Astrocyte (in vitro differentiated cells and primary cell): Measurements from ENCODE around the gene ANKRD11.

Experiments used
- EZH2 ChIP-seq: IDR thresholded peaks from 2 replicates; pipeline ENCODE4 v1.6.1; 2012; ENCODE audit warnings: mild to moderate bottlenecking, low read length, inconsistent platforms; ENCODE audit not compliant: insufficient read depth
- TF ChIP-seq, protein P1 (sequence below): IDR thresholded peaks from 2 replicates; pipeline ENCODE4 v1.5.1; 2011; ENCODE audit warnings: low read depth, mild to moderate bottlenecking, inconsistent platforms, low read length, moderate library complexity; ENCODE audit not compliant: insufficient read depth

DNA sequence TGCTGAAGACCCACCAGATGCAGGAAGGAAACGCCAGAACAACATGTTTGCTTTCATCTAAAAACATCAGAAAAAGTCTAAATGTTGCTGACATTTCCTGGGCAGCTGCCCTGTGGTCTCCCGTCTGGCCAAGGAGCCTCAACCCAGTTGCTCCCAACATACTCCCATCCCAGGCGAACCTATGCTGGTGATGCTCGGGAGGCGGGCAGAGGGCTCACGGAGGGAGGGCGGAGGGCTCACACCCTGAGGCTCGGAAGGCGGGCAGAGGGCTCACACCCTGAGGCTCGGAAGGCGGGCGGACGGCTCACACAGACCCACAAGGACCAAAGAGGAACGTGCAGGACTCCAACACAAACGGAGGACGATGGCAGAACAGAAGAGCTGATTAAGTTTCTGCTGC, 135.4 kb downstream of the ANKRD11 start:
- TF ChIP-seq, protein P1, sequence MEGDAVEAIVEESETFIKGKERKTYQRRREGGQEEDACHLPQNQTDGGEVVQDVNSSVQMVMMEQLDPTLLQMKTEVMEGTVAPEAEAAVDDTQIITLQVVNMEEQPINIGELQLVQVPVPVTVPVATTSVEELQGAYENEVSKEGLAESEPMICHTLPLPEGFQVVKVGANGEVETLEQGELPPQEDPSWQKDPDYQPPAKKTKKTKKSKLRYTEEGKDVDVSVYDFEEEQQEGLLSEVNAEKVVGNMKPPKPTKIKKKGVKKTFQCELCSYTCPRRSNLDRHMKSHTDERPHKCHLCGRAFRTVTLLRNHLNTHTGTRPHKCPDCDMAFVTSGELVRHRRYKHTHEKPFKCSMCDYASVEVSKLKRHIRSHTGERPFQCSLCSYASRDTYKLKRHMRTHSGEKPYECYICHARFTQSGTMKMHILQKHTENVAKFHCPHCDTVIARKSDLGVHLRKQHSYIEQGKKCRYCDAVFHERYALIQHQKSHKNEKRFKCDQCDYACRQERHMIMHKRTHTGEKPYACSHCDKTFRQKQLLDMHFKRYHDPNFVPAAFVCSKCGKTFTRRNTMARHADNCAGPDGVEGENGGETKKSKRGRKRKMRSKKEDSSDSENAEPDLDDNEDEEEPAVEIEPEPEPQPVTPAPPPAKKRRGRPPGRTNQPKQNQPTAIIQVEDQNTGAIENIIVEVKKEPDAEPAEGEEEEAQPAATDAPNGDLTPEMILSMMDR, result no peak
- no peak for TF ChIP-seq EZH2
